ENCODE measurements around the gene MESP1.
A peak's percentile ranks its signal among the peaks of the same experiment; 100 is the strongest.

MESP1 gene

GRCh38 chr15:89758283-89758682 lies 7.2 kb upstream of the MESP1 start:
- no peak for TF ChIP-seq ZNF274 (IDR thresholded peaks at IDR 0.05; ENCODE audit: low read depth, low read length)
- no peak overlapping the region for H3K4me3 ChIP-seq (ENCODE audit: low read length)

- H3K4me3 ChIP-seq (ENCODE audit: low read length): no peak overlapping the region
- TF ChIP-seq ZNF274 (IDR thresholded peaks at IDR 0.05; ENCODE audit: low read depth, low read length): no peak
Observed at GRCh38 chr15:89756897-89757296, 5.8 kb upstream of the MESP1 start.

- H3K4me3 ChIP-seq (ENCODE audit: low read length): no peak overlapping the region
- TF ChIP-seq ZNF274 (IDR thresholded peaks at IDR 0.05; ENCODE audit: low read depth, low read length): no peak
Observed at GRCh38 chr15:89755701-89756100, 4.7 kb upstream of the MESP1 start.

- no peak for TF ChIP-seq ZNF274 (IDR thresholded peaks at IDR 0.05; ENCODE audit: low read depth, low read length)
- H3K4me3 ChIP-seq (ENCODE audit: low read length): no peak overlapping the region
Observed at GRCh38 chr15:89754361-89755154, 3.5 kb upstream of the MESP1 start.

DNA sequence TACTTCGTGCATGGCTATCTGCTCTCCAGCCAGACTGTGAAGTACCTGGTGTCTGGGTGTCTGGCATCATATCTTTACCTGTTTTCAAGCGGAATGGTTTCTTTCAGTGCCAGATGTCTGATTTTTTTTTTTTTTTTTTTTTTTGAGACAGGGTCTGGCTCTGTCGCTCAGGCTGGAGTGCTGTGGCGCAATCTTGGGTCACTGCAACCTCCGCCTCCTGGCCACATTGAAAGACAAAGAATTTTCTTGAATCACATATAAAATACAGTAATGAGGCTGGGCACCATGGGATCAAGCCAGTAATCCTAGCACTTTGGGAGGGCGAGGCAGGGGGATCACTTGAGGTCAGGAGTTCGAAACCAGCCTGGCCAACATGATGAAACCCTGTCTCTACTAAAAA lies 2.8 kb upstream of the MESP1 start:
- no peak overlapping the region for H3K4me3 ChIP-seq (ENCODE audit: low read length)
- TF ChIP-seq ZNF274 (IDR thresholded peaks at IDR 0.05; ENCODE audit: low read depth, low read length): no peak

- H3K4me3 ChIP-seq (ENCODE audit: low read length): no peak overlapping the region
- no peak for TF ChIP-seq ZNF274 (IDR thresholded peaks at IDR 0.05; ENCODE audit: low read depth, low read length)
Observed at GRCh38 chr15:89751748-89752147, 699 bp upstream of the MESP1 start.

GRCh38 chr15:89749951-89750559 lies 994 bp downstream of the MESP1 start:
- H3K4me3 ChIP-seq (ENCODE audit: low read length): peak overlapping the region; percentile 2; the same call in 1 of the 2 replicates
- no peak for TF ChIP-seq ZNF274 (IDR thresholded peaks at IDR 0.05; ENCODE audit: low read depth, low read length)

GRCh38 chr15:89749526-89749925 lies 1.5 kb downstream of the MESP1 start:
- TF ChIP-seq ZNF274 (IDR thresholded peaks at IDR 0.05; ENCODE audit: low read depth, low read length): no peak
- no peak overlapping the region for H3K4me3 ChIP-seq (ENCODE audit: low read length)

GRCh38 chr15:89749054-89749453 lies 2.0 kb downstream of the MESP1 start:
- no peak overlapping the region for H3K4me3 ChIP-seq (ENCODE audit: low read length)
- TF ChIP-seq ZNF274 (IDR thresholded peaks at IDR 0.05; ENCODE audit: low read depth, low read length): no peak

- TF ChIP-seq ZNF274 (IDR thresholded peaks at IDR 0.05; ENCODE audit: low read depth, low read length): no peak
- H3K4me3 ChIP-seq (ENCODE audit: low read length): no peak overlapping the region
Observed at GRCh38 chr15:89747708-89748682, 3.1 kb downstream of the MESP1 start.

DNA sequence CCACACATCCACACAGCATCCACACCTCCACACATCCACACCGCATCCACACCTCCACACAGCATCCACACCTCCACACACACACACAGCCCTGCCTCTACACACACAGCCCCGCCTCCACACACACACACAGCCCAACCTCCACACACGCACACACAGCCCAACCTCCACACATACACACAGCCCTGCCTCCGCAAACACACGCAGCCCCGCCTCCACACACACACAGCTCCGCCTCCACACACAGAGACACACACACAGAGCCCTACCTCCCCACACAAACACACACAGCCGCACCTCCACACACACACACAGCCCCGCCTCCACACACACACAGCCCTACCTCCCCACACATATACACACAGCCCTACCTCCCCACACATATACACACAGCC lies 4.7 kb downstream of the MESP1 start:
- H3K4me3 ChIP-seq (ENCODE audit: low read length): no peak overlapping the region
- TF ChIP-seq ZNF274 (IDR thresholded peaks at IDR 0.05; ENCODE audit: low read depth, low read length): no peak

DNA sequence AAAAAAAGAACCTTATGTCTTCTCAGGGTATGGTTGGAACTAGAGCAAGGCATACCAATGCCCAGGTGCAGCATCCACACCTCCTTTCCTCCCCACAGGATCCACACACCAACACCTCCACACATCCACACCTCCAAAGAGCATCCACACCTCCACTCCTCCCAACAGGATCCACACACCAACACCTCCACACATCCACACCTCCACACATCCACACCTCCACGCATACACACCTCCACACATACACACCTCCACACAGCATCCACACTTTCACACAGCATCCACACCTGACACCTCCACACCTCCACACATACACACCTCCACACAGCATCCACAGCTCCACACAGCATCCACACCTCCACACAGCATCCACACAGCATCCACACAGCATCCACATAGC lies 5.3 kb downstream of the MESP1 start:
- no peak overlapping the region for H3K4me3 ChIP-seq (ENCODE audit: low read length)
- TF ChIP-seq ZNF274 (IDR thresholded peaks at IDR 0.05; ENCODE audit: low read depth, low read length): no peak

- no peak for TF ChIP-seq ZNF274 (IDR thresholded peaks at IDR 0.05; ENCODE audit: low read depth, low read length)
- no peak overlapping the region for H3K4me3 ChIP-seq (ENCODE audit: low read length)
Observed at GRCh38 chr15:89745131-89745530, 5.9 kb downstream of the MESP1 start.

DNA sequence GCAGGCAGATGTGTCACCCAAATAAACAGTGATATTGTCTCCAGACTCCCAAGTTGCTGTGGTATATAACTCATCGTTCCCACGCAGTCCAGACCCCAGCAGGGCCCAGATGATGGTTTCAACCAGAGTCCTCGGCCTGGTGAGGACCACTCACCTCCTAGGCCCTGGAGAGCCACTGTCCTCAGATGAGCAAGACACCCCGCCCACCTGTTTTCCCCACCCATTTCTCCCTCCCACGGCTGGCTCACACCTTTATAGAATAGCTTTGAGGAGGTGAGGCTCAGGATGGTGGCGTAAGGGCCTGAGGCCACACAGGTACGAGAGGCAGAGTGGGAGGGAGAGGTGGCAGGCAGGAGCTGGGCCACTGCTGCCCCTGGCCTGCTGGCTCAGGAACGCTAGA lies 7.5 kb downstream of the MESP1 start:
- TF ChIP-seq ZNF274 (IDR thresholded peaks at IDR 0.05; ENCODE audit: low read depth, low read length): no peak
- H3K4me3 ChIP-seq (ENCODE audit: low read length): no peak overlapping the region
